SK-N-SH (cell line): Measurements from ENCODE around the gene STXBP1. TPM values are rescaled to one million over a fixed set of nuclear protein-coding genes. Genes with fewer than 3 reads are reported as not detected.

Source experiments
- CTCF ChIA-PET: fragments of 300-600, 350-600 bp; formaldehyde crosslinking; extraction: SDS; loops from one replicate; lab custom pipeline; 2021; lab: Yijun Ruan, JAX
- POLR2A ChIA-PET: fragments of 350-600 bp; sonication (Branson Sonifier 250); formaldehyde crosslinking; extraction: SDS; loops from one replicate; lab custom pipeline; 2020; ENCODE audit warnings: antibody characterized with exemption, inconsistent platforms; lab: Yijun Ruan, JAX
- DNase-seq: peaks from one replicate; pipeline ENCODE4 v3.0.0; 2012
- H2AFZ ChIP-seq: fragments of 200-600 bp; sonication (generic); 2 replicates; pipeline ENCODE4 v1.8.1; 2016; ENCODE audit warnings: antibody characterized with exemption, mild to moderate bottlenecking, low read depth
- H3F3A ChIP-seq: fragments of 200-600 bp; sonication (generic); replicated peaks from 2 replicates; pipeline ENCODE3; 2016; ENCODE audit warnings: antibody characterized with exemption, mild to moderate bottlenecking; ENCODE audit not compliant: insufficient read depth
- H3K27ac ChIP-seq, 2 experiments: fragments of 200-500 bp in 1 of 2; fragments of 200-600 bp in 1 of 2; sonication (Bioruptor generic) in 1 of 2; sonication (generic), shearing (Covaris generic) in 1 of 2; 2 replicates each; pipeline versions ENCODE4 v1.5.1 to v1.6.1; 2014 to 2016; ENCODE audit warnings: low read depth in 2 of 2, inconsistent platforms in 1 of 2, low read length in 1 of 2, mild to moderate bottlenecking in 1 of 2, mixed read lengths in 1 of 2
- H3K27me3 ChIP-seq: fragments of 200-600 bp; sonication (generic), shearing (Covaris generic); 2 replicates; pipeline ENCODE4 v1.6.1; 2016; ENCODE audit warnings: mixed run types; ENCODE audit not compliant: insufficient read depth
- H3K36me3 ChIP-seq, 2 experiments: fragments of 200-500 bp in 1 of 2; fragments of 200-600 bp in 1 of 2; sonication (Bioruptor generic) in 1 of 2; sonication (generic) in 1 of 2; replicated peaks in 1 of 2; 2 replicates each; pipeline versions ENCODE3 to v1.5.1; 2014 to 2016; ENCODE audit warnings: low read length in 1 of 2, mild to moderate bottlenecking in 1 of 2; ENCODE audit not compliant: insufficient read depth in 2 of 2, control insufficient read depth in 1 of 2
- H3K4me1 ChIP-seq, 2 experiments: fragments of 200-500 bp in 1 of 2; fragments of 200-600 bp in 1 of 2; sonication (Bioruptor generic) in 1 of 2; sonication (generic), shearing (Covaris generic) in 1 of 2; 2 replicates each; pipeline versions ENCODE4 v1.5.1 to v1.6.1; 2014 to 2016; ENCODE audit warnings: low read depth in 1 of 2, low read length in 1 of 2, mixed run types in 1 of 2; ENCODE audit not compliant: insufficient read depth in 2 of 2, control insufficient read depth in 1 of 2
- H3K4me2 ChIP-seq: fragments of 200-600 bp; sonication (generic), shearing (Covaris generic); 2 replicates; pipeline ENCODE4 v1.6.1; 2017; ENCODE audit warnings: mixed run types
- H3K4me3 ChIP-seq, 2 experiments: fragments of 200-500 bp in 1 of 2; fragments of 200-600 bp in 1 of 2; sonication (Bioruptor generic) in 1 of 2; sonication (generic), shearing (Covaris generic) in 1 of 2; 2 replicates each; pipeline versions ENCODE4 v1.5.1 to v1.8.1; 2014 to 2016; ENCODE audit warnings: low read depth in 2 of 2, inconsistent platforms in 1 of 2, low read length in 1 of 2, mild to moderate bottlenecking in 1 of 2, mixed read lengths in 1 of 2, moderate library complexity in 1 of 2
- H3K79me2 ChIP-seq: fragments of 200-600 bp; sonication (generic); 2 replicates; pipeline ENCODE4 v1.8.1; 2017; ENCODE audit warnings: mild to moderate bottlenecking; ENCODE audit not compliant: insufficient read depth
- H3K9ac ChIP-seq: fragments of 200-600 bp; sonication (generic); 2 replicates; pipeline ENCODE4 v1.6.1; 2017; ENCODE audit warnings: mixed run types
- H3K9me2 ChIP-seq: fragments of 200-600 bp; sonication (generic); 2 replicates; pipeline ENCODE4 v1.6.1; 2017; ENCODE audit warnings: mixed run types
- H3K9me3 ChIP-seq: fragments of 200-600 bp; sonication (generic); 2 replicates; pipeline ENCODE4 v1.6.1; 2017; ENCODE audit warnings: mixed run types, mild to moderate bottlenecking, moderate library complexity
- H4K20me1 ChIP-seq: fragments of 200-600 bp; sonication (generic); 2 replicates; pipeline ENCODE4 v1.6.1; 2017; ENCODE audit warnings: mild to moderate bottlenecking, mixed run types; ENCODE audit not compliant: insufficient read depth
- ELF1 ChIP-seq: IDR thresholded peaks from 2 replicates; pipeline ENCODE4 v1.4.0; 2012
- EP300 ChIP-seq, 2 experiments: IDR thresholded peaks; 2 replicates each; pipeline versions ENCODE4 v1.4.0 to v1.6.1; 2012; ENCODE audit warnings: borderline replicate concordance in 1 of 2, low read depth in 1 of 2, low read length in 1 of 2
- EZH2phosphoT487 ChIP-seq: fragments of 200-600 bp; sonication (generic); IDR thresholded peaks from 2 replicates; pipeline ENCODE4 v1.6.1; 2017; ENCODE audit warnings: low read depth, mixed run types, mild to moderate bottlenecking, antibody characterized with exemption, moderate library complexity, borderline replicate concordance
- FOSL2 ChIP-seq: IDR thresholded peaks from 2 replicates; pipeline ENCODE4 v1.4.0; 2012; ENCODE audit warnings: low read depth, mild to moderate bottlenecking, moderate library complexity, borderline replicate concordance
- FOXM1 ChIP-seq: IDR thresholded peaks from 2 replicates; pipeline ENCODE4 v1.4.0; 2012; ENCODE audit warnings: low read depth, mild to moderate bottlenecking
- GABPA ChIP-seq: IDR thresholded peaks from 2 replicates; pipeline ENCODE4 v1.4.0; 2012; ENCODE audit warnings: low read depth, mild to moderate bottlenecking
- MEF2A ChIP-seq: IDR thresholded peaks from 2 replicates; pipeline ENCODE4 v1.4.0; 2012; ENCODE audit warnings: low read depth, borderline replicate concordance
- POLR2AphosphoS5 ChIP-seq: IDR thresholded peaks from 2 replicates; pipeline ENCODE4 v1.6.1; 2012; ENCODE audit warnings: low read depth, low read length
- RAD21 ChIP-seq: IDR thresholded peaks from 2 replicates; pipeline ENCODE4 v1.6.1; 2012; ENCODE audit warnings: mild to moderate bottlenecking, low read length
- RCOR1 ChIP-seq: fragments of 150-350 bp; IDR thresholded peaks from 2 replicates; pipeline ENCODE4 v1.6.1; 2017; ENCODE audit warnings: antibody characterized with exemption, low read length
- RFX5 ChIP-seq: IDR thresholded peaks from 2 replicates; pipeline ENCODE4 v1.6.1; 2012; ENCODE audit warnings: mild to moderate bottlenecking, improper control_type of control experiment, low read length
- RXRA ChIP-seq: IDR thresholded peaks from 2 replicates; pipeline ENCODE4 v1.4.0; 2012; ENCODE audit warnings: low read depth, mild to moderate bottlenecking, borderline replicate concordance
- SIN3A ChIP-seq: IDR thresholded peaks from 2 replicates; pipeline ENCODE4 v1.6.1; 2012; ENCODE audit warnings: low read depth, mild to moderate bottlenecking, low read length, moderate library complexity, borderline replicate concordance
- SMC3 ChIP-seq: IDR thresholded peaks from 2 replicates; pipeline ENCODE4 v1.6.1; 2012; ENCODE audit warnings: low read depth, low read length, improper control_type of control experiment
- TAF1 ChIP-seq: IDR thresholded peaks from 2 replicates; pipeline ENCODE4 v1.6.1; 2012; ENCODE audit warnings: low read depth, mild to moderate bottlenecking, low read length, moderate library complexity, borderline replicate concordance
- TCF12 ChIP-seq: IDR thresholded peaks from 2 replicates; pipeline ENCODE4 v1.4.0; 2012
- TEAD4 ChIP-seq: IDR thresholded peaks from 2 replicates; pipeline ENCODE4 v1.4.0; 2012; ENCODE audit warnings: mild to moderate bottlenecking, borderline replicate concordance; ENCODE audit not compliant: insufficient read depth
- YY1 ChIP-seq: IDR thresholded peaks from 2 replicates; pipeline ENCODE4 v1.4.0; 2012; ENCODE audit warnings: low read depth, mild to moderate bottlenecking
- WGBS: methylation state at CpG from one replicate; pipeline ENCODE4 v1.1.6; 2017; ENCODE audit warnings: low lambda C conversion rate; 5-methylcytosine and 5-hydroxymethylcytosine counted together
- polyA plus RNA-seq, 3 experiments: library from polyadenylated mRNA; depleted of rRNA; stranded (reverse); fragments of >200 nt; gene quantifications; 2 replicates each; pipeline ENCODE4 v1.2.3, GENCODE V29; 2012
- TF ChIP-seq, protein P1 (sequence below): fragments of 150-350 bp; IDR thresholded peaks from 2 replicates; pipeline ENCODE4 v1.6.1; 2017; ENCODE audit warnings: antibody characterized with exemption, low read length, low read depth, borderline replicate concordance
- TF ChIP-seq, protein P2 (sequence below): fragments of 200-600 bp; sonication (generic); IDR thresholded peaks from 2 replicates; pipeline ENCODE4 v1.6.1; 2017; ENCODE audit warnings: antibody characterized with exemption, mild to moderate bottlenecking, moderate library complexity

The STXBP1 gene
- polyA plus RNA-seq, 1 of the 3 experiments (the other 2 are of a cell fraction): 44.3 TPM

DNA sequence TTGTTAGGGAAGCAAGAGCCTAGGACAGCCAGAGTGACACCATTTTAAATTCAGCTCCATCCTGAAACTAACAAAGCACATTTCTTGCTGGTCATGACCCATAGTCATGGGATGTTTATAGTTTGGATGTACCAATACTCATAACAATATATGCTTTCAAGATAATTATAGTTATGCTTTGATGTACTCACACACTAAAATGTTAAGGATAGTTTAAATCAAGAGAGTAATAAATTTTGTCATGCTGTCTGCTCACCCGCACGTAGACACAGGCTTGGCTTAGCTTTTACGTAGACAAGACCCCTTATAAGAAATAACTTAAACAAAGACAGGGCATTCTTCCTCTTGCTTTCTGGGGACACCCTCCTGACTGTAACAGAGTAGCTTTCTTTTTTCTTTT, 8.9 kb upstream of the STXBP1 start:
- CTCF ChIA-PET: interaction anchor here (0.8 to 3.6 kb wide), 7 partner anchors 13 to 182 kb away, joined by 3 to 18 read pairs (median 4); partner anchors contain the start of gene TOR2A
- POLR2A ChIA-PET: interaction anchor here (0.6 to 1.0 kb wide), 2 partner anchors 9 to 104 kb away, joined by 3 to 4 read pairs; partner anchors contain the start of gene CFAP157
- Histone ChIP-seq H2AFZ (no peak overlapping the region), H3K9ac (no peak overlapping the region), H3K4me3 (no peak overlapping the region), H3K79me2 (no peaks in the 10 kb centered on the region), H3K27me3 (no peaks in the 10 kb centered on the region), H3K9me3 (no peaks in the 10 kb centered on the region), H3K27ac (no peak overlapping the region), H3K9me2 (no peaks in the 10 kb centered on the region), H3K4me2 (no peak overlapping the region), H4K20me1 (no peaks in the 10 kb centered on the region), H3F3A (no peaks in the 10 kb centered on the region), H3K4me1 (peaks cover 0 to 25% of the 10 kb centered on the region in 2 experiments; a peak in 2 of 4 replicates), H3K36me3 (no peaks in the 10 kb centered on the region)
- DNase-seq: no peak
- WGBS: 94% methylated on average over 3 of the region's 3 CpGs
- no peak for TF ChIP-seq FOXM1
- no peak for TF ChIP-seq MEF2A
- TF ChIP-seq RAD21: no peak
- TF ChIP-seq ELF1: no peak
- TF ChIP-seq EP300 (IDR thresholded peaks at IDR 0.05; ENCODE audit: borderline replicate concordance in 1 of 2, low read depth in 1 of 2, low read length in 1 of 2): no peak
- TF ChIP-seq POLR2AphosphoS5: no peak
- TF ChIP-seq RFX5: no peak
- no peak for TF ChIP-seq SIN3A
- no peak for TF ChIP-seq FOSL2
- TF ChIP-seq, protein P1, sequence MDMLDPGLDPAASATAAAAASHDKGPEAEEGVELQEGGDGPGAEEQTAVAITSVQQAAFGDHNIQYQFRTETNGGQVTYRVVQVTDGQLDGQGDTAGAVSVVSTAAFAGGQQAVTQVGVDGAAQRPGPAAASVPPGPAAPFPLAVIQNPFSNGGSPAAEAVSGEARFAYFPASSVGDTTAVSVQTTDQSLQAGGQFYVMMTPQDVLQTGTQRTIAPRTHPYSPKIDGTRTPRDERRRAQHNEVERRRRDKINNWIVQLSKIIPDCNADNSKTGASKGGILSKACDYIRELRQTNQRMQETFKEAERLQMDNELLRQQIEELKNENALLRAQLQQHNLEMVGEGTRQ: no peak
- TF ChIP-seq TEAD4: no peak
- no peak for TF ChIP-seq TCF12
- no peak for TF ChIP-seq TAF1
- no peak for TF ChIP-seq GABPA
- no peak for TF ChIP-seq SMC3
- TF ChIP-seq YY1: no peak
- TF ChIP-seq EZH2phosphoT487: no peak
- TF ChIP-seq, protein P2, sequence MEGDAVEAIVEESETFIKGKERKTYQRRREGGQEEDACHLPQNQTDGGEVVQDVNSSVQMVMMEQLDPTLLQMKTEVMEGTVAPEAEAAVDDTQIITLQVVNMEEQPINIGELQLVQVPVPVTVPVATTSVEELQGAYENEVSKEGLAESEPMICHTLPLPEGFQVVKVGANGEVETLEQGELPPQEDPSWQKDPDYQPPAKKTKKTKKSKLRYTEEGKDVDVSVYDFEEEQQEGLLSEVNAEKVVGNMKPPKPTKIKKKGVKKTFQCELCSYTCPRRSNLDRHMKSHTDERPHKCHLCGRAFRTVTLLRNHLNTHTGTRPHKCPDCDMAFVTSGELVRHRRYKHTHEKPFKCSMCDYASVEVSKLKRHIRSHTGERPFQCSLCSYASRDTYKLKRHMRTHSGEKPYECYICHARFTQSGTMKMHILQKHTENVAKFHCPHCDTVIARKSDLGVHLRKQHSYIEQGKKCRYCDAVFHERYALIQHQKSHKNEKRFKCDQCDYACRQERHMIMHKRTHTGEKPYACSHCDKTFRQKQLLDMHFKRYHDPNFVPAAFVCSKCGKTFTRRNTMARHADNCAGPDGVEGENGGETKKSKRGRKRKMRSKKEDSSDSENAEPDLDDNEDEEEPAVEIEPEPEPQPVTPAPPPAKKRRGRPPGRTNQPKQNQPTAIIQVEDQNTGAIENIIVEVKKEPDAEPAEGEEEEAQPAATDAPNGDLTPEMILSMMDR: no peak
- no peak for TF ChIP-seq RXRA
- TF ChIP-seq RCOR1: no peak
